K562 (cell line): ENCODE results near the gene VAMP4.

Source experiments
- MAFF ChIP-seq: IDR thresholded peaks from 2 replicates; pipeline ENCODE4 v1.6.1; 2012; ENCODE audit warnings: low read length, improper control_type of control experiment
- MEF2A ChIP-seq: IDR thresholded peaks from 2 replicates; pipeline ENCODE4 v1.6.1; 2011; ENCODE audit warnings: low read depth, mild to moderate bottlenecking, low read length, moderate library complexity; ENCODE audit not compliant: control insufficient read depth
- POLR2AphosphoS5 ChIP-seq: IDR thresholded peaks from 2 replicates; pipeline ENCODE4 v1.6.1; 2011; ENCODE audit warnings: mild to moderate bottlenecking, low read depth, low read length, moderate library complexity; ENCODE audit not compliant: control insufficient read depth, insufficient read depth
- SNRNP70 ChIP-seq: fragments of 200-400 bp; formaldehyde crosslinking; optimal IDR thresholded peaks from 2 replicates; pipeline ENCODE3; 2017; ENCODE audit warnings: low read depth, low read length
- TAF1 ChIP-seq: IDR thresholded peaks from 2 replicates; pipeline ENCODE4 v1.6.1; 2011; ENCODE audit warnings: mild to moderate bottlenecking, low read length, moderate library complexity; ENCODE audit not compliant: insufficient read depth, control insufficient read depth, severe bottlenecking; ENCODE audit errors: extremely low read depth
- TRIM24 ChIP-seq, 2 experiments: fragments of 450-650 bp; IDR thresholded peaks; 2 replicates each; pipeline ENCODE4 v1.6.1; 2016
- ZKSCAN8 ChIP-seq: fragments of 200-800 bp; sonication (Bioruptor generic); IDR thresholded peaks from 2 replicates; pipeline ENCODE4 v1.6.1; 2016; ENCODE audit warnings: missing genetic modification characterization, missing compliant biosample characterization
- ZNF766 ChIP-seq: fragments of 200-800 bp; sonication (Bioruptor generic); conservative IDR thresholded peaks from 2 replicates; pipeline ENCODE4 v1.6.1; 2016; ENCODE audit warnings: missing genetic modification characterization, missing compliant biosample characterization
- TF ChIP-seq, protein P1 (sequence below): sonication (generic); formaldehyde crosslinking; IDR thresholded peaks from 2 replicates; pipeline ENCODE4 v1.8.1; 2023; ENCODE audit warnings: mild to moderate bottlenecking, missing genetic modification reagents
- TF ChIP-seq, protein P2 (sequence below): conservative IDR thresholded peaks from 2 replicates; pipeline ENCODE4 v1.6.1; 2011; ENCODE audit warnings: low read depth, mild to moderate bottlenecking, low read length; ENCODE audit not compliant: control insufficient read depth

DNA sequence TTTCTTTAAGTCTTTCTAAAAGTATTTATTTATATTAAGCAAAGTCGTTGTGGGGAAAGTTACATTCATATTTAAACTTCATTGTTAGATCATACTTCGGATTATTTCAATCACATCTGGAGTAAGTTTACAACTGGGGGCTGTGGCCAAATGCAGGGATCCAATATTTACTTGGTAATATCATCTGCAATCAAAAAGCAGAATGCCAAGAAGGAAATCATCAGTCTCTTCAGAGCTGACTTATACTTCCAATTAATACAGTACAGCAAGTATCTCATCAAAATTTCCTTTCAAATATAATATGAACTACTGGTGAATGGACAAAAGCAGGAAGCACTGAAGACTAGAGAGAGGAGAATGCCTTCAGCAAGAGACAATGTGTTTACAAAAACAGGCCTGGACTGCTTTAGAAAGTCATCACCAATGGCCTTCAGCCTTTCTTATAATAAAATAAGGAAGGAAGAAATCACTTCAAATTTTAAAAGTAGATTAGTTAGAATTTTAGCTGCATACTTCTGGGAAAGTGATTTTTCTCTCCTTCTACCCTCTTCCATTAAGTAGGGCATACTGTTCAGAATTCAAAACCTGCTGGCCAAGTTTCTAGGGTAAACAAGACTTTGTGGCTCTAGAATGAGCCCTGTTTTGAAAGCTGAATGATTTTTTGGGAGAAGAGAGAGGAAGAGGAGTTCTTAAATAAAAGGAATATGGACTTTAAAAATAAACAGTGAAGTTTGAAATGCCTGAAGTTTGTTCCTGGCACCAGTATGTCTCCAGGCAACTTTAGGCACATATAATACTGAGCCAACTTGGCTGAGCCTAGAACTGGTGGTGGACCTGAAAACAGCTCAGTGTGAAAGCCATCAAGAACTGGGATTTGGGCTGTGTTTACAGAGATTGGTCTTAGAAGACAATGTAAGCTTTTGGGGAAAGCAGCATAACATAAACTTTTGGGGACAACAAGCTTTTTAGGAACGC is 67.1 kb downstream of the VAMP4 start:
- TF ChIP-seq, protein P1, sequence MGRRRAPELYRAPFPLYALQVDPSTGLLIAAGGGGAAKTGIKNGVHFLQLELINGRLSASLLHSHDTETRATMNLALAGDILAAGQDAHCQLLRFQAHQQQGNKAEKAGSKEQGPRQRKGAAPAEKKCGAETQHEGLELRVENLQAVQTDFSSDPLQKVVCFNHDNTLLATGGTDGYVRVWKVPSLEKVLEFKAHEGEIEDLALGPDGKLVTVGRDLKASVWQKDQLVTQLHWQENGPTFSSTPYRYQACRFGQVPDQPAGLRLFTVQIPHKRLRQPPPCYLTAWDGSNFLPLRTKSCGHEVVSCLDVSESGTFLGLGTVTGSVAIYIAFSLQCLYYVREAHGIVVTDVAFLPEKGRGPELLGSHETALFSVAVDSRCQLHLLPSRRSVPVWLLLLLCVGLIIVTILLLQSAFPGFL (CRISPR knock-in tag), result no peak
- TF ChIP-seq POLR2AphosphoS5 (no peak), MEF2A (no peak), MAFF (no peak), SNRNP70 (no peak), TRIM24 (IDR thresholded peaks at IDR 0.05) (no peak), TAF1 (no peak), ZKSCAN8 (no peak), ZNF766 (CRISPR knock-in tag) (no peak)
- TF ChIP-seq, protein P2, sequence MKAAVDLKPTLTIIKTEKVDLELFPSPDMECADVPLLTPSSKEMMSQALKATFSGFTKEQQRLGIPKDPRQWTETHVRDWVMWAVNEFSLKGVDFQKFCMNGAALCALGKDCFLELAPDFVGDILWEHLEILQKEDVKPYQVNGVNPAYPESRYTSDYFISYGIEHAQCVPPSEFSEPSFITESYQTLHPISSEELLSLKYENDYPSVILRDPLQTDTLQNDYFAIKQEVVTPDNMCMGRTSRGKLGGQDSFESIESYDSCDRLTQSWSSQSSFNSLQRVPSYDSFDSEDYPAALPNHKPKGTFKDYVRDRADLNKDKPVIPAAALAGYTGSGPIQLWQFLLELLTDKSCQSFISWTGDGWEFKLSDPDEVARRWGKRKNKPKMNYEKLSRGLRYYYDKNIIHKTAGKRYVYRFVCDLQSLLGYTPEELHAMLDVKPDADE, result no peak
